Cerebellar nuclear complex (tissue), 1 donor: ENCODE results near the gene SMAGP.
"Not testable (repeated sequence)": the region's sequence is repeated elsewhere in the genome, so short reads cannot be mapped to it uniquely, and the experiment has no call there.

Source experiments
- DNase-seq, 2 experiments: peaks; one replicate each; lab custom pipeline; 2025; lab: John Stamatoyannopoulos, UW

The SMAGP gene

GRCh38 chr12:51270067-51270950 lies at the start of gene SMAGP:
Gene SMAGP, minus strand, starts transcription at chr12:51270415. Its CDS starts 1,137 bp downstream, at chr12:51269278.
- DNase-seq = no peak

GRCh38 chr12:51318846-51319599 lies 48.8 kb upstream of the SMAGP start:
- DNase-seq = no peak

- DNase-seq = not testable (repeated sequence)
These were observed 48.0 kb upstream of the SMAGP start for GRCh38 chr12:51318057-51318806.

GRCh38 chr12:51311389-51311788 lies 41.2 kb upstream of the SMAGP start:
- DNase-seq = no peak

GRCh38 chr12:51307655-51308593 lies 37.7 kb upstream of the SMAGP start:
- DNase-seq = no peak

GRCh38 chr12:51306507-51306906 lies 36.3 kb upstream of the SMAGP start:
- no peak for DNase-seq

GRCh38 chr12:51300768-51301167 lies 30.6 kb upstream of the SMAGP start:
- DNase-seq = not testable (repeated sequence)

- DNase-seq = no peak
These were observed 25.4 kb upstream of the SMAGP start for GRCh38 chr12:51295651-51296050.

GRCh38 chr12:51294097-51294496 lies 23.9 kb upstream of the SMAGP start:
- DNase-seq = not testable (repeated sequence)

- DNase-seq = no peak
These were observed 23.5 kb upstream of the SMAGP start for GRCh38 chr12:51293696-51294095.

- DNase-seq = not testable (repeated sequence)
These were observed 21.6 kb upstream of the SMAGP start for GRCh38 chr12:51291603-51292513.

GRCh38 chr12:51285843-51286242 lies 15.6 kb upstream of the SMAGP start:
- no peak for DNase-seq

GRCh38 chr12:51281202-51281924 lies 11.1 kb upstream of the SMAGP start:
- no peak for DNase-seq

GRCh38 chr12:51275088-51275487 lies 4.9 kb upstream of the SMAGP start:
- no peak for DNase-seq

GRCh38 chr12:51272810-51273209 lies 2.6 kb upstream of the SMAGP start:
- not testable (repeated sequence) for DNase-seq

- DNase-seq = no peak
These were observed 820 bp upstream of the SMAGP start for GRCh38 chr12:51270951-51271518.

- DNase-seq = no peak
These were observed 795 bp downstream of the SMAGP start for GRCh38 chr12:51269174-51270066.

- no peak for DNase-seq
These were observed 5.2 kb downstream of the SMAGP start for GRCh38 chr12:51265024-51265423.
